NCI-H1105 treated with DMSO at 0.1 percent for 48 hours (cell line): ENCODE results near the gene PHC3.

Source experiments
- DNase-seq: peaks from one replicate; lab custom pipeline; 2025; lab: John Stamatoyannopoulos, UW

Gene PHC3

GRCh38 chr3:170189398-170190256, 8.1 kb upstream of the PHC3 start:
- DNase-seq: no peak

- no peak for DNase-seq
These were observed 1.2 kb downstream of the PHC3 start for GRCh38 chr3:170180079-170180907.

GRCh38 chr3:170179432-170179831, 2.1 kb downstream of the PHC3 start:
- DNase-seq: no peak

- DNase-seq: no peak
These were observed 2.9 kb downstream of the PHC3 start for GRCh38 chr3:170178651-170179050.

GRCh38 chr3:170171563-170171962, 10.0 kb downstream of the PHC3 start:
- no peak for DNase-seq

GRCh38 chr3:170164717-170165116, 16.8 kb downstream of the PHC3 start:
- DNase-seq: no peak

- DNase-seq: no peak
These were observed 17.4 kb downstream of the PHC3 start for GRCh38 chr3:170163956-170164645.

GRCh38 chr3:170162630-170163029, 18.9 kb downstream of the PHC3 start:
- DNase-seq: no peak

- DNase-seq: no peak
These were observed 19.5 kb downstream of the PHC3 start for GRCh38 chr3:170162052-170162451.

- no peak for DNase-seq
These were observed 21.6 kb downstream of the PHC3 start for GRCh38 chr3:170159933-170160332.

GRCh38 chr3:170159459-170159858, 22.1 kb downstream of the PHC3 start:
- DNase-seq: no peak

- no peak for DNase-seq
These were observed 25.9 kb downstream of the PHC3 start for GRCh38 chr3:170155604-170156003.

GRCh38 chr3:170154569-170155143, 26.9 kb downstream of the PHC3 start:
- no peak for DNase-seq

- DNase-seq: no peak
These were observed 27.4 kb downstream of the PHC3 start for GRCh38 chr3:170154084-170154483.

- DNase-seq: no peak
These were observed 30.0 kb downstream of the PHC3 start for GRCh38 chr3:170151536-170151935.

GRCh38 chr3:170149016-170149415, 32.5 kb downstream of the PHC3 start:
- DNase-seq: no peak

GRCh38 chr3:170145278-170145677, 36.3 kb downstream of the PHC3 start:
- no peak for DNase-seq

GRCh38 chr3:170144437-170144843, 37.1 kb downstream of the PHC3 start:
- no peak for DNase-seq

- DNase-seq: no peak
These were observed 39.2 kb downstream of the PHC3 start for GRCh38 chr3:170142373-170142772.

GRCh38 chr3:170137986-170138385, 43.5 kb downstream of the PHC3 start:
- DNase-seq: no peak

GRCh38 chr3:170132335-170132734, 49.2 kb downstream of the PHC3 start:
- DNase-seq: no peak

- DNase-seq: no peak
These were observed 51.0 kb downstream of the PHC3 start for GRCh38 chr3:170130532-170130931.
